NCI-H774 (cell line): ENCODE results near the gene ACOX2.

ENCODE experiments used
- DNase-seq: peaks from one replicate; lab custom pipeline; 2025; lab: John Stamatoyannopoulos, UW

The ACOX2 gene

GRCh38 chr3:58474348-58474911 lies 62.6 kb downstream of the ACOX2 start:
- DNase-seq, result no peak

- DNase-seq, result no peak
Observed at GRCh38 chr3:58473275-58473674, 63.7 kb downstream of the ACOX2 start.

- peak; percentile 51 for DNase-seq
Observed at GRCh38 chr3:58471025-58471887, 65.7 kb downstream of the ACOX2 start.

- DNase-seq, result no peak
Observed at GRCh38 chr3:58470363-58471024, 66.5 kb downstream of the ACOX2 start.

- DNase-seq, result no peak
Observed at GRCh38 chr3:58469096-58469495, 67.9 kb downstream of the ACOX2 start.

GRCh38 chr3:58466899-58467563 lies 70.0 kb downstream of the ACOX2 start:
- DNase-seq, result no peak

GRCh38 chr3:58464866-58465265 lies 72.1 kb downstream of the ACOX2 start:
- no peak for DNase-seq

- DNase-seq, result no peak
Observed at GRCh38 chr3:58463942-58464271, 73.1 kb downstream of the ACOX2 start.

- DNase-seq, result no peak
Observed at GRCh38 chr3:58463181-58463941, 73.6 kb downstream of the ACOX2 start.

- DNase-seq, result no peak
Observed at GRCh38 chr3:58462829-58463180, 74.2 kb downstream of the ACOX2 start.

GRCh38 chr3:58459160-58459559 lies 77.8 kb downstream of the ACOX2 start:
- no peak for DNase-seq
